NCI-H774 (cell line): ENCODE results near the gene KAT2A.

Experiments
- DNase-seq: peaks from one replicate; lab custom pipeline; 2025; lab: John Stamatoyannopoulos, UW

Gene KAT2A

GRCh38 chr17:42094375-42095069, 26.6 kb downstream of the KAT2A start:
- DNase-seq: no peak

GRCh38 chr17:42092939-42093338, 28.2 kb downstream of the KAT2A start:
- DNase-seq: no peak

- DNase-seq: no peak
Observed at GRCh38 chr17:42090964-42091790, 30.0 kb downstream of the KAT2A start.

- no peak for DNase-seq
Observed at GRCh38 chr17:42088736-42089135, 32.4 kb downstream of the KAT2A start.

- DNase-seq: no peak
Observed at GRCh38 chr17:42087736-42088705, 33.1 kb downstream of the KAT2A start.

- DNase-seq: no peak
Observed at GRCh38 chr17:42087042-42087701, 34.0 kb downstream of the KAT2A start.

GRCh38 chr17:42081516-42082129, 39.5 kb downstream of the KAT2A start:
- DNase-seq: no peak

- no peak for DNase-seq
Observed at GRCh38 chr17:42079541-42079940, 41.6 kb downstream of the KAT2A start.

GRCh38 chr17:42078396-42079043, 42.6 kb downstream of the KAT2A start:
- no peak for DNase-seq

- DNase-seq: no peak
Observed at GRCh38 chr17:42077755-42078154, 43.4 kb downstream of the KAT2A start.

GRCh38 chr17:42076797-42077559, 44.2 kb downstream of the KAT2A start:
- DNase-seq: no peak

GRCh38 chr17:42075789-42076188, 45.4 kb downstream of the KAT2A start:
- no peak for DNase-seq

- no peak for DNase-seq
Observed at GRCh38 chr17:42072323-42073187, 48.6 kb downstream of the KAT2A start.

GRCh38 chr17:42071810-42072209, 49.4 kb downstream of the KAT2A start:
- DNase-seq: no peak

GRCh38 chr17:42068979-42069378, 52.2 kb downstream of the KAT2A start:
- no peak for DNase-seq

- DNase-seq: peak; percentile 50
Observed at GRCh38 chr17:42067371-42068091, 53.6 kb downstream of the KAT2A start.

GRCh38 chr17:42065201-42065600, 56.0 kb downstream of the KAT2A start:
- no peak for DNase-seq
